MCF 10A (cell line): ENCODE results near the gene P2RX3. TPM values are rescaled to one million over a fixed set of nuclear protein-coding genes. Genes with fewer than 3 reads are reported as not detected.

Experiments
- BruUV-seq: library from RNA; stranded (reverse); fragments of 400-500 nt; replicated peaks from 2 replicates; lab custom pipeline; 2021; lab: Mats Ljungman, UMichigan
- CTCF ChIA-PET: fragments of 300-600 bp; sonication (Branson Sonifier 250); formaldehyde crosslinking; extraction: SDS; loops from one replicate; lab custom pipeline; 2021; ENCODE audit warnings: antibody characterized with exemption, inconsistent platforms; lab: Yijun Ruan, JAX
- POLR2A ChIA-PET: fragments of 300-600, 350-650 bp; sonication (Branson Sonifier 250); formaldehyde crosslinking; extraction: SDS; loops from one replicate; lab custom pipeline; 2020; ENCODE audit warnings: antibody characterized with exemption, inconsistent platforms; lab: Yijun Ruan, JAX
- DNase-seq: peaks from one replicate; pipeline ENCODE4 v3.0.0-alpha.2; 2018; ENCODE audit not compliant: unreplicated experiment
- H3K27ac Mint-ChIP-seq: one replicate; pipeline ENCODE4 v1.8.0; 2022; ENCODE audit warnings: mild to moderate bottlenecking, low read depth, mixed read lengths; ENCODE audit not compliant: unreplicated experiment
- H3K27me3 Mint-ChIP-seq: one replicate; pipeline ENCODE4 v1.8.0; 2022; ENCODE audit warnings: mixed read lengths; ENCODE audit not compliant: insufficient read depth, unreplicated experiment
- H3K36me3 Mint-ChIP-seq: one replicate; pipeline ENCODE4 v1.8.0; 2022; ENCODE audit warnings: mild to moderate bottlenecking, moderate library complexity, mixed read lengths; ENCODE audit not compliant: insufficient read depth, unreplicated experiment
- H3K4me1 Mint-ChIP-seq: one replicate; pipeline ENCODE4 v1.8.0; 2022; ENCODE audit warnings: mixed read lengths; ENCODE audit not compliant: insufficient read depth, unreplicated experiment
- H3K4me3 Mint-ChIP-seq: one replicate; pipeline ENCODE4 v1.8.0; 2022; ENCODE audit warnings: mild to moderate bottlenecking, moderate library complexity, mixed read lengths; ENCODE audit not compliant: unreplicated experiment
- H3K9me3 Mint-ChIP-seq: one replicate; pipeline ENCODE4 v1.8.0; 2022; ENCODE audit warnings: mixed read lengths; ENCODE audit not compliant: unreplicated experiment
- CTCF ChIP-seq: fragments of 200-600 bp; IDR thresholded peaks from one replicate; pipeline ENCODE4 v1.8.0; 2022; ENCODE audit warnings: antibody characterized with exemption, mild to moderate bottlenecking; ENCODE audit not compliant: unreplicated experiment
- intact Hi-C: fragments of 100-400 bp; cut with micrococcal nuclease; formaldehyde crosslinking; loops from 2 replicates; pipeline ENCODE4 v1.14.1; 2022
- total RNA-seq: library from RNA; stranded (reverse); gene quantifications from 2 replicates; pipeline ENCODE4 v1.2.3, GENCODE V29; 2022

The P2RX3 gene
- total RNA-seq, 1 experiment from 2014 or later = not detected

GRCh38 chr11:57323855-57324153 lies 14.3 kb upstream of the P2RX3 start:
- Mint-ChIP-seq H3K27me3 (no peaks in the 10 kb centered on the region), H3K4me3 (peak overlapping the region; percentile 75), H3K4me1 (peaks cover 54% of the 10 kb centered on the region), H3K36me3 (peaks cover 35% of the 10 kb centered on the region), H3K27ac (peak overlapping the region; percentile 97), H3K9me3 (no peaks in the 10 kb centered on the region)
- ChIA-PET POLR2A (interaction anchor here (0.5 to 10.1 kb wide), 7 partner anchors 11 to 1254 kb away, joined by 3 to 362 read pairs (median 72); partner anchors contain the start of gene SSRP1), CTCF (interaction anchor here (0.7 to 4.1 kb wide), 6 partner anchors 12 to 464 kb away, joined by 3 to 24 read pairs (median 4); no protein-coding TSS in a partner anchor)
- no TSS peak for BruUV-seq
- no peak for TF ChIP-seq CTCF
- DNase-seq = no peak
- intact Hi-C loops = loop anchor here (2.0 kb wide), 1 partner anchor 19 kb away; no protein-coding TSS in a partner anchor

- peak; percentile 36 for DNase-seq
These were observed 13.8 kb upstream of the P2RX3 start for GRCh38 chr11:57324154-57324885.

GRCh38 chr11:57324886-57325734 lies 13.0 kb upstream of the P2RX3 start, which contains the start of gene TNKS1BP1:
Gene TNKS1BP1 (minus strand): TSS chr11:57324952. CDS start chr11:57321885, 3,067 bp downstream.
- peak within 1 kb of the TSS; percentile 97 for H3K27ac Mint-ChIP-seq
- H3K9me3 Mint-ChIP-seq = no peaks in the 10 kb centered on the region
- peaks cover 48% of the 10 kb centered on the region for H3K36me3 Mint-ChIP-seq
- TSS peak; percentile 84 for BruUV-seq
- POLR2A ChIA-PET = interaction anchor here (0.5 to 10.1 kb wide), 17 partner anchors 10 to 437 kb away, joined by 3 to 362 read pairs (median 4); partner anchors contain the start of genes MED19, P2RX3, SLC43A3 and SSRP1
- no peaks in the 10 kb centered on the region for H3K27me3 Mint-ChIP-seq
- intact Hi-C loops = loop anchor here (1.0 kb wide), 1 partner anchor 76 kb away; no protein-coding TSS in a partner anchor
- TF ChIP-seq CTCF = no peak
- peak; percentile 98 for DNase-seq
- CTCF ChIA-PET = interaction anchor here (0.6 to 1.4 kb wide), 9 partner anchors 10 to 385 kb away, joined by 3 to 5 read pairs (median 4); no protein-coding TSS in a partner anchor
- peaks cover 48% of the 10 kb centered on the region for H3K4me1 Mint-ChIP-seq
- H3K4me3 Mint-ChIP-seq = peak within 1 kb of the TSS; percentile 75

More at GRCh38 chr11:57324154-57324885, 13.8 kb upstream of the P2RX3 start:
- Mint-ChIP-seq H3K27me3 (no peaks in the 10 kb centered on the region), H3K4me1 (peaks cover 49% of the 10 kb centered on the region), H3K9me3 (no peaks in the 10 kb centered on the region), H3K4me3 (peak overlapping the region; percentile 75), H3K36me3 (peaks cover 40% of the 10 kb centered on the region), H3K27ac (peak overlapping the region; percentile 97)
- POLR2A ChIA-PET = interaction anchor here (0.5 to 10.1 kb wide), 8 partner anchors 11 to 1253 kb away, joined by 3 to 362 read pairs (median 38); partner anchors contain the start of gene SSRP1
- CTCF ChIA-PET = interaction anchor here (0.6 to 1.5 kb wide), 8 partner anchors 11 to 464 kb away, joined by 3 to 7 read pairs (median 4); partner anchors contain the start of gene SSRP1
- intact Hi-C loops = no loop called here
- BruUV-seq = no TSS peak
- no peak for TF ChIP-seq CTCF
